ENCODE data around the gene TSC22D1.

The TSC22D1 gene

GRCh38 chr13:44449999-44450821 lies 125.9 kb downstream of the TSC22D1 start:
- DNase-seq, result no peak

- no peak for DNase-seq
Measured at GRCh38 chr13:44448875-44449274, 127.3 kb downstream of the TSC22D1 start.

- no peak for DNase-seq
Measured at GRCh38 chr13:44448373-44448772, 127.8 kb downstream of the TSC22D1 start.

DNA sequence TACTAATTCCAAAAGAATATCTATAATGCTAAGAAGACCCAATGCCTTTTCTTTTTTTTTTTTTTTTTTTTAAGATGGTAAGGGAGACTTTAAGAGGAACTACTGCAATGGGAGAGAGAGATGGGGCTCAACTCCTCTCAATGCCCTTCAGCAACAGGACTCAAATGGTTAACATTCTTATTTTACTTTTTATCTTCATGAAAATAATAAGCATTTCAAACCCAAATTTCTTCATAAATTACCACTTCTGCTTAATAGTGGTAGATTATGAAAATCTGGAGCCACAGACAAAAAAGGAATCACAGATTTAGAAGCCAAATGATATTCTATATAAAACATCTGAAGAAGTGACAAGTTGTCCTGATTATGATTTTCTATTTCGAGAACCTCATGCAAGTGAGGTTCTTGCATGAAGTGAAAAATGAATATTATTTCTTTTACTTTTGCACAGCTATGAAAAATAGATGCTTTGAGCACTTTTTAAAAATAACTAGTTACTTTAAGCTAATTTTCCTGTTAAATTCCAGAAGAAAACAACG lies 128.3 kb downstream of the TSC22D1 start:
- DNase-seq, result no peak

DNA sequence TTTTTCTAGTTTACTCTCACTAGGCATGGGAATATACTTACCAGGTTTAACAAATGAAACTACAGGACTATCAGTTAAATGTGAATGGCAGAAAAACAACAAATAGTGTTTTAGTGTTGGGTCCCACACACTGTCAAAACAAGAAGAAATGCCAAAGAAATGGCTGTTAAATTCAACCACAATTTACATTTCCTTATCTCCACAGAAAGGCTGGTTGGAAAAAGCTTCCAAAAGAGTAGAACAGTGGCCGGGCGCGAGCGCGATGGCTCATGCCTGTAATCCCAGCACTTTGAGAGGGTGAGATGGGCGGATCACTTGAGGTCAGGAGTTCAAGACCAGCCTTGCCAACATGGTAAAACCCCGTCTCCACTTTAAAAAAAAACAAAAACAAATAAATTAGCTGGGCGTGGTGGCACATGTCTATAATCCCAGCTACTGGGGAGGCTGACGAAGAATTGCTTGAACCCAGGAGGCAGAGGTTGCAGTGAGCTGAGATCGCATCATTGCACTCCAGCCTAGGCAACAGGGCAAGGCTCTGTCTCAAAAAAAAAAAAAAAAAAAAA lies 136.0 kb downstream of the TSC22D1 start:
- no peak for DNase-seq

DNA sequence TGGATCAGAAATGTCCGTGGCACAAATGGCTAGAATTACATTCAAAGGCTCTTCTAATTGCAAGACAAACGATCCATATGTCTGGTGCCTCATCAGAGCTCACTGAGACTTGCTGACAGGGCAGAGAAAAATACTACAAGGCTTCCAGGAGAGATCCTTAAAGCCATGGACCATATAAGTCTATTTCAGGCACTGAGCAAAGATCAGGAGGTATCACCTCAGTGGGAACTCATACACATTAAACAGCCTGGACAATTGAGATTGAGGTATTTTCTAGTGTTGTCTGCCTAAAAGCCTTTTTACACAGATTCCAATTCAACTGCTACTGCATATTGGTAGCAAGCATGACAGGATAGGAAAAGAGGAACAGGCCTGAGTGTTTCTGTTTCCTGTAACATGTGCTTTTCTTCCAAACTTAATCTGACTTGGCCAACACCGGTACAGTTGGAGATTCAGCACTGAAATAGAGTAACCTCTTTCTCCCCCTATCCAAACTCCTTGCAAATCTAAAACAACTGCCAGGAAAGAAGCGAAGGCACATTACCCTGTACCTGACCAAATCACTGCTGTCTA lies 136.6 kb downstream of the TSC22D1 start:
- DNase-seq, result no peak

- no peak for DNase-seq
Measured at GRCh38 chr13:44438234-44438579, 137.9 kb downstream of the TSC22D1 start.

DNA sequence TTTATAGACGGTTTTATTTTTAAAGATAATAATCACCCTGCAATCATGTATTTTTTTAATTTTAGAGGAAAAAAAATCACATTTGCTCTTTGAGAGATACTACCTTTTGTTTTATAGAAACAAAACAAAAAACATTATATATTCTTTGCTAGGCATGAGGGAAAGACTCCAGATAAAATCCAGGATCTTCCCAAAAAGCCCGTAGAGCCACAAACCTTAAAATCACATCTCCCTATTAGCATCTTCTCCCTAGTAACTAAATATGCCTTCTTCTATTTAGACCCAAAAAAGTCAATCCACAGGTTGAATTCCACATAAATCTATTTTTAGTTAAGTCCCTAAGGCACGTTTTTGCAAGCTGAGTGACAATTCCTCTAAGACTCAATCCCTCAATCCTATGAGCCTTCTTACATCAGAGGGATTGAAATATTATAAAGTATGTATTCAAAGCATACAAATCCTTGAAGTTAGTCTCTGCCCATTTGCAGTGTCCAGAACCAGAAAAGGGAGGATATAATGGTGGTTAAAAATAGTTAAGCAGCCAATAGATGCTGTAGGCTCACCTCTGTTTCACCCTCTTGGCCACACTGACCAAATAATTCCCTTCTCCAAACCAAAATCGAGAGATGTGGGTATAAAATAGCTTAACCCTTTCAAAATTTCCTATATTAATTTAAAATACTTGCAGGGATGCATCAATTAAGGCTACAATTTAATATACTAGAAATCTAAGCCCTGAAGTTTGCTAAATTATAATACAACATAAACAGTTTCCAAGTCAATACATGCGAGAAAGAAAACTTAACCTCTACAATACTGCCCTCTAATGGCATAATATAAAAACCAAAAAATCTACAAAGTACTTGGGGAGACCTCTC lies 138.5 kb downstream of the TSC22D1 start:
- no peak for DNase-seq

- DNase-seq, result peak; percentile 86
Measured at GRCh38 chr13:44436589-44437337, 139.4 kb downstream of the TSC22D1 start.

- DNase-seq, result no peak
Measured at GRCh38 chr13:44435919-44436510, 140.1 kb downstream of the TSC22D1 start.

DNA sequence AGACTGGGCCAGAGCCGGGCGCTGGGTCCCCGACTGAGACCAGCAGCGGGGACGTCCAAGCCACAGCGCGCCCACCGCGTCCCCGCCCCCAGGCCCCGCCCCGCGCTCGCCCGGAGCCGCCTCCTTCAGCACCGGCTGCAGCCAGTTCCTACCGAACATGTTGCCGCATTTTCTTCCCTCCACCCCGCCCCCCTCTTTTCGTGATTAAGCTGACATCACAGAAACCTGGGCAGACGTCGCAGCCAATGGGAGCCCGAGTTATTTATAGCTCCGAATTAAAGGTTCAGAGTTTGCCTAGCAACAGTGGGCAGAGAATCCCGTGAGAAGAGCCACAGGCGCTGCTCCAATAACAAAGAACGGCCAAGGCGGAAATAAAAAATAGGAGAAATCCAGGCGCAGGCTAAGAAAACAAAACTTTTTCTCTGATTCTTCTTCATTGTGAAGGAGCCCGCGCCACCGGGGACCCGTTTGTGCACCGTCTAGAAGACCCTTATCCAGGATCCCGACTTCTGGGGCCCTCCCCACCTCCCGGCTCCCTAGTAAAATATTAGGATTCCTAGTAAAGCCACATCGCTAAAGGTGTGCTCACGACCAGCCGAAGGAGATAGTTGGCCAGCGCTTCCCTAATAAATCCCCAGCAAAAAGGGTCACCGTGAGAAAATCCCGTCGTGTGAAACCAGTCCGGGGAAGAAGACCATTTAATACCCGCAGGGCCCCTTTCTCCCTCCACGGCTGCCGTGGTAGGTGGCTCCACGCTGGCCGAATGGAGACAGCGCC lies 140.8 kb downstream of the TSC22D1 start:
- peak; percentile 94 for DNase-seq

GRCh38 chr13:44434766-44435141 lies 141.4 kb downstream of the TSC22D1 start:
- DNase-seq, result no peak

DNA sequence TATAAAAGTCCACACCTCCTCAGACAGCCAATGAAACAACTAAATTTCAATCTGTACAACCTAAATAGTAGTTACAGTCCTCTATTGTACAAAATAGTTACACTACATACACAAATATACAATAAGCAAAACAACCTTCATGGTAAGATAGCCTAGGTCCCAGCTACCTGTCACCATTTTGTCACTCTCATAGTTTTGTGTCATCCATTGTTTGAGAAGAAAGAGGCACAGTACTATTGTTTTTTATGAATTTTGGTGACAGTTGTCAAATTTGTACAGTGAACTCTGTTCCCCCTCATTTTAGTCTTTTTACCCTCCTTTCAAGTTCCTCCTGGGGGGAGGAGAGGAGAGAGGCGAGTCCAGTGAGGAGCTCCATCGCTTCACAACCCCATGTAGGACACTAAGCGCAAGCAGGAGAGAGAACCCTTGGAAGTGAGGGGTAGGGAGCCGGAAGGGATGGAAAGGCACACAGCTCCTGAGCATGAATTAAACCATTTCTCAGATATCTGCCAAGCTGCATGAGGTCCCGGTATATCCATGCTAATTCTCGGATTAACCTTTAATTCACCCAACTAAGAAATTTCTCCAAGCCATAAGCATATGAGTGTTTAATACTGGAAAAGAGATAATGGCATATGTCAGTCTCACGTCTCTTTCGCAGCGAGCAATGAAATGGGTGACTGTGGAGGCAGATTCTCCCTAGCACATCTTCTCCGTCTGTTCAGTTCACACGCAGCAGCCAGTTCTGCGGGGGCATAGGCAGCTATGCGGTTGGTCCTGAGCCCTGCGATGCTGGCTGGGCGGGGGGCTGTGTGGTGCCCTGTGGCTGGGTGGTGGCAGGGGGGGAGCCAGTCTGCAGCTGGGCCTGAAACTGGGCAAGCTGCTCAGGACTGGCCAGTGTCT lies 142.0 kb downstream of the TSC22D1 start:
- DNase-seq, result no peak

DNA sequence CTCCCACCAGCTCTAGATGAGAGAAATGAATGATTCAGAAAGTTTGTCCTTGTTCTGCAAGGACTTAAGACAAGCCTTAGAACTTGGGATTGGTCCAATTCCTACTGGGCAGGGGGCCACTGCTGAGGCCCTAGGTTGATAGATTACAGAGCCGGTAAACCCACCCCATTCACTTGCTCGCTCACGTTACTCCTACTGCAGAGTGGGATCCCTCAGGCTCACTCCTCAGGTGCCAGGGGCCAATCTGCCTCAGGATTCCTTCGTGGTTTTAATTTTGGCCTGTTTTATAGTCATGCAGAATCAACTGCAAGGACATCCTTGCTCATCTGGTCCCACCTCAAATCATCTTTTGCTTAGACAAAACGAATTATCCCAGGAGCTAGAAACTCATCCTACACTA lies 143.5 kb downstream of the TSC22D1 start:
- DNase-seq, result no peak

- DNase-seq, result no peak
Measured at GRCh38 chr13:44431150-44431549, 145.0 kb downstream of the TSC22D1 start.

DNA sequence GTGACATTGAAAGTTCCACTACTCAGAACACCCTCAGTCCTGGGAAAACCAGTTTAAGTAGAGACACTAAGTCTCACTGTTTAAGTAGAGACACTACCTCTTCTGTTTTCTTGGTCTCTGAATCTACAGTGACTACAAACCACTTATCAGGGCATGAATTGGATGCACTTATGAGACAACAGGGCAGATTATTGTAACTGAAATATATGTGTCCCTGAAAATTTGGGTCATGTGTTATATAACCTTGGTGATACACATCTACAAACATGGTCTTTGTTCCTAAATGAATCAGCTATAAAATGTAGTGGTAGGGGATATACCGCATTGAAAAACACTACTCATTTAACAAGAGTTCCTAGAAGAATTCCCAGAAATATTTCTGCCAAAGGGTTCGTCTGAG lies 146.8 kb downstream of the TSC22D1 start:
- no peak for DNase-seq

GRCh38 chr13:44426461-44426860 lies 149.7 kb downstream of the TSC22D1 start:
- no peak for DNase-seq

DNA sequence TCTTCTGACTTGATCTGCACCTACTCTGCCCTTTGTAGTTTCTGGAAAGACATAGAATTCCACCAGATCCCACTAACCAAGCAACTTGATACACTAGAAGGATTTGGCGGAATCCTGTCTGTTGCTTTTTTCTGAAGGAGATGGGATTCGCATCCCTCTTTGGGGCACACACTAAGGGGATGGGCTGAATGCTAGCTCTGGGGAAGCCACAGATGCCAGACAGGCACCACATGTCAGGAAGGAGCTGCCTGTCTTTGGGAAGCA lies 150.4 kb downstream of the TSC22D1 start:
- DNase-seq, result no peak

GRCh38 chr13:44425041-44425814 lies 150.9 kb downstream of the TSC22D1 start:
- no peak for DNase-seq

DNA sequence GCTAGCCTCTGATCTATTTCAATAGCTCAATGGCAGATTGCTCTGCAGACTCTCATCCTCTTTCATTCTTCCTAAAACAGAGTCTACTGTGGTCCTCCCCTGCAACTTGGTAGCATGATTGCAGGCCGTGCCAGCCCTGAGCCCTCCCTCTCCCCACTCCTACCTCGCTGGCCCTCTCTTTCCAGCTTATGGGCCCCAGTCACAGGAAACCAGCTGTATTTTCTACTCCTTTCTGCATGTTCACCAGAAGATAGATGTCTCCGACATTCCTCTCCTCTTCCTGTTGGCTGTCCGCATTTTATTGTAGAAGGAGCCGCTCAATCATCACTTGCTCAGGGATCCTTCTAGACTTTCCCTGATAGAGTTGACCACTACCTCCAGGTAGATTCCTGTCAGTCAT lies 152.3 kb downstream of the TSC22D1 start:
- DNase-seq, result no peak

All from NCI-H524 treated with DMSO at 0.1 percent for 48 hours (cell line).